Measurements from ENCODE around the gene ISCU. TPM values are rescaled to one million over a fixed set of nuclear protein-coding genes. Genes with fewer than 3 reads are reported as not detected.
"Not testable (repeated sequence)": the region's sequence is repeated elsewhere in the genome, so short reads cannot be mapped to it uniquely, and the experiment has no call there.

ISCU gene
- total RNA-seq, 4 donors from 2014 or later = 121 to 146 (median 138) TPM

- Histone ChIP-seq H3K27me3 (no peaks in the 10 kb centered on the region), H3K36me3 (peaks cover 0 to 58% (median 0%) of the 10 kb centered on the region in 3 donors), H3K9me3 (no peaks in the 10 kb centered on the region), H3K4me3 (no peak overlapping the region), H3K4me1 (peaks cover 0 to 23% (median 9%) of the 10 kb centered on the region in 4 donors), H3K27ac (peak overlapping the region; percentile 62 to 70 (median 64))
- DNase-seq = peak in 2 of 3 donors; percentile 66 to 81
- no peak for TF ChIP-seq POLR2A (IDR thresholded peaks at IDR 0.05)
- TF ChIP-seq CTCF (IDR thresholded peaks at IDR 0.05) = no peak
These were observed 6.2 kb downstream of the ISCU start for GRCh38 chr12:108568338-108569154.

- H3K4me3 ChIP-seq = no peak overlapping the region
- TF ChIP-seq POLR2A (IDR thresholded peaks at IDR 0.05) = no peak
- peak in 3 of 6 experiments; percentile 11 to 24 (median 12) for TF ChIP-seq CTCF (IDR thresholded peaks at IDR 0.05)
- DNase-seq = peak in 1 of 3 donors; percentile 11
- H3K4me1 ChIP-seq = peaks cover 0 to 13% (median 5%) of the 10 kb centered on the region in 4 donors
- peak overlapping the region in 1 of 4 donors; percentile 70 for H3K27ac ChIP-seq
- H3K27me3 ChIP-seq = no peaks in the 10 kb centered on the region
- peaks cover 0 to 39% (median 0%) of the 10 kb centered on the region in 3 donors for H3K36me3 ChIP-seq
- no peaks in the 10 kb centered on the region for H3K9me3 ChIP-seq
These were observed 8.6 kb downstream of the ISCU start for GRCh38 chr12:108570743-108571608.

GRCh38 chr12:108571609-108572165 lies 9.3 kb downstream of the ISCU start:
- H3K27ac ChIP-seq = peak overlapping the region in 1 of 4 donors; percentile 70
- DNase-seq = peak in 2 of 3 donors; percentile 11 to 22
- H3K4me1 ChIP-seq = peaks cover 0 to 10% (median 3%) of the 10 kb centered on the region in 4 donors
- H3K27me3 ChIP-seq = no peaks in the 10 kb centered on the region
- no peaks in the 10 kb centered on the region for H3K9me3 ChIP-seq
- peaks cover 0 to 32% (median 0%) of the 10 kb centered on the region in 3 donors for H3K36me3 ChIP-seq
- no peak overlapping the region for H3K4me3 ChIP-seq
- TF ChIP-seq CTCF (IDR thresholded peaks at IDR 0.05) (no peak), POLR2A (IDR thresholded peaks at IDR 0.05) (no peak)

- no peak for TF ChIP-seq CTCF (IDR thresholded peaks at IDR 0.05)
- no peak for TF ChIP-seq POLR2A (IDR thresholded peaks at IDR 0.05)
- no peak overlapping the region for H3K4me3 ChIP-seq
- peak in 2 of 3 donors; percentile 15 to 41 for DNase-seq
- H3K27me3 ChIP-seq = no peaks in the 10 kb centered on the region
- H3K9me3 ChIP-seq = no peaks in the 10 kb centered on the region
- H3K27ac ChIP-seq = peak overlapping the region in 1 of 4 donors; percentile 25
- peaks cover 0 to 6% (median 3%) of the 10 kb centered on the region in 4 donors for H3K4me1 ChIP-seq
- peaks cover 0 to 26% (median 0%) of the 10 kb centered on the region in 3 donors for H3K36me3 ChIP-seq
These were observed 9.9 kb downstream of the ISCU start for GRCh38 chr12:108572166-108572790.

- peak in 1 of 3 donors; percentile 8 for DNase-seq
- Histone ChIP-seq H3K4me1 (no peaks in the 10 kb centered on the region), H3K36me3 (peaks cover 0 to 16% (median 0%) of the 10 kb centered on the region in 3 donors), H3K27ac (no peak overlapping the region), H3K27me3 (no peaks in the 10 kb centered on the region), H3K4me3 (no peak overlapping the region), H3K9me3 (no peaks in the 10 kb centered on the region)
- no peak for TF ChIP-seq CTCF (IDR thresholded peaks at IDR 0.05)
- TF ChIP-seq POLR2A (IDR thresholded peaks at IDR 0.05) = no peak
These were observed 10.9 kb downstream of the ISCU start for GRCh38 chr12:108573317-108573716.

GRCh38 chr12:108574276-108574675 lies 11.9 kb downstream of the ISCU start:
- H3K4me1 ChIP-seq, H3K27me3 ChIP-seq, H3K36me3 ChIP-seq, H3K27ac ChIP-seq, H3K9me3 ChIP-seq, DNase-seq, H3K4me3 ChIP-seq: not testable (repeated sequence)
